Stimulated activated CD8-positive, alpha-beta memory T cell treated with anti-CD3 and anti-CD28 coated beads, Interleukin-12 subunit alpha, Interleukin-12 subunit beta, amount 100 ng/mL, for 24 hours (primary cell): Measurements from ENCODE around the gene TNS3.

Source experiments
- DNase-seq: peaks from one replicate; pipeline ENCODE4 v3.0.0-alpha.2; 2020; ENCODE audit errors: extremely low read depth

Gene TNS3

GRCh38 chr7:47258798-47259197 is 323.1 kb downstream of the TNS3 start:
- DNase-seq: no peak

DNA sequence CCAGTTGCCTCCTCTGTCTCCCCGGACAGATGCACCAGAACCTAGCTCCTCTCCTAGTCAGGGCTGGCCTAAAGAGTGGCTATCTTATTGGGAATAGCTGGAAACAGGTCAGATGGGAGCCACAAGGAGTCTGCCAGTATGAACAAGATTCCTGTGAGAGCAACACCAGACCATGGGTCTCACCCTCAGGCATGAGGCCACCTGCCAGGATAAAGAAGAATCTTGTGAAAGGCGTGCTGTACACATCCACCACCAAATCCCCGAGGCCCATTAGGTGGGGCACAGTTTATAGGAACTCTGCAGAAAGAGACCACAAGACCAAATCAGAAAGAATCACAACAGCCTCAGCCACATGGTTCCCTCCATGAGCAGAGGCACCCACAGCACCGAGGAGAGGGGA is 325.9 kb downstream of the TNS3 start:
- DNase-seq: no peak

DNA sequence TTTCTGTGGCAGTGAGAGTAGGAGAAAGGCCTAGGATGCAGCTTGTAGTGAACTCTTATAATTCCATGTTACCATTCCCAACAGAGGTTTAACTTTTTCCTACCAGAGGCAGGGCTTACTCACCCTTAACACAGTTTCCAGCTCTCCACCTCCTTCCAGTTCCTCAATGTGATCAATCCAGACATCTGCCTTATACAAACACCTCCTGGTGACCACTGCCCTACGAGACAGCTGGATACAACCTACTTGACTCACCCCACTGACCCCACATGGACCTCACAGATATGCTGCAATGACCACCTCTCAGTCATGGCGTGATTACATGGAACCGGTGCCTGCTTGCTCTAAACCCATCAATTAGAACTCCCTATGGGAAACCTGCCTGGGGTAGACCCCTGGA is 326.5 kb downstream of the TNS3 start:
- DNase-seq: no peak

- no peak for DNase-seq
Observed at GRCh38 chr7:47255007-47255406, 326.9 kb downstream of the TNS3 start.

DNA sequence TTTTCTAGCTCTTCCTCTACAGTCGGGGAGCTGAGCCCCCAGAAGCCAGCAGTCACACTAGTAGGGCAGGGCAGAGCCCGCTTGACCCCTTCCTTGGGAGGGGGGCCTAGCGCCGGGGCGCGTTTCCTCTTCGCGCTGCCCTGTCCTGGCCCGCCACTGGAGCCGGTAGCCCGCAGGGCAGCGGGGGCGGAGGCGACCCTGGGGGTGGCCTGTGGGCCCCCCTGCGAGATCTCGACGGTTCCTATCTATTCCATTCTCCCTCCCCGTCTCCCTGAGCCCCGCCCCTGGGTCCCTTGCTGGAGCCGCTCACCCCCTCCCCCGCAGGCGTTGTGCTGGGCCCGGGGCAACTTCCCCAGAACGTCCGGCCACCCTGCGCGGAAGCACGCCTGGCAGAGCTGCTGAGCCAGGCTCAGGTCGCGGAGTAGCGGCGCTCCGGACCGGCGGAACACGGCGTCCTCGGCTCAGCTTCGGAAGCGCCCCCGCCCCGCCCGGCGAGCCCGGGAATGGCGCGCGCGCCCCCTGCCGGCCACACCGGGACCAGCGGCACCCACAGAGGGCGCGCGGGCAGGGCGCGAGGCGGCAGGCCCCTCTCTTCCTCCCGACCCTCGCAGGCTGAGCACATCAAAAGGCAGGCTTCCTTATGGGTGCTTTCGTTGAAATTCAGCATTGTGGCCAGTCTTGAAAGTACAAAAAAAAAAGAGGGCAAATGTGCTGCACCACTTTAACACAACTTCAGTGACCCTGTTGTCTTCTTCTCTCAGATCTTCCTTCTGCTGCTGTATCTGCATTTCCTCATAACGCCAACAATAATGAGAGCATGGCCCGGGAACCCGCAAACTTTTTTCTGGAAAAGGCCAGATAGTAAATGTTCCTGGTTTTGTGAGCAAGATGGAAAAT is 327.6 kb downstream of the TNS3 start:
- no peak for DNase-seq

DNA sequence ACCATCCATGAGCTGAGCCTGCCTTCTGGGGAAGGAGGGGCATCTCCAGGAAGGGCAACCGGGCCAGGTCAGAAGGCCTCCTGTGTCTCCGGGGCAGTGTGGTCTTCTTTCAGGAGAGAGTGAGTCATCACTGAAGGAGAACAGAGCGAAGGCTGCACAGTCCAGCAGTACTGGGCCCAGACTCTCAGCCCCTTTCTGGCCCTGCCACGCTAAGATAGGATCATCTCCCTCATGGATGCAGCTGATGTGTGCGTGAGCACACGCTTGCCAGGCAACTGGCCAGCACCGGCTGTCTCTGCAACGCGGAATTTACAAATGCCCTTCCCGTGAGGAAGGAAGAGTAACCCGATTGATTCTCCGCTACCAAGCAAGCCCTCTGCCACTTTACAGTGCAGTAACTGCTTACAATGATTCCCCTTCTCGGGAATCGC is 328.2 kb downstream of the TNS3 start:
- DNase-seq: no peak

- no peak for DNase-seq
Observed at GRCh38 chr7:47252675-47253074, 329.2 kb downstream of the TNS3 start.

DNA sequence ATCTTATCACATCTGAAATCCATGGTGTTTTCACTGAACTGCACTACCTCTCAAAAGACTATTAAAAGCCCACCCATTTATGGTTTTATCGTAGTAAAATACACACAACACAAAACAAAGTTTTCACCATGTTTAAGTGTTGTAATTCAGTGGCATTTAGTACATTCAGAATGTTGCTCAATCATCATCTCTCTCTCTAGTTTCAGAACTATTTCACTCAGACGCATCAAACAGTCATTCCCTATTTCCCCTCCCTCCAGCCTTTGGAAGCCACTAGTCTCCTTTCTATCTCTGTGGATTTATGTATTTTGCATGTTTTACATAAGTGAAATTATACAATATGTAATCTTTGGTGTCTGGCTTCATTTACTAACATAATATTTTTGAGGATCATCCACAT is 332.6 kb downstream of the TNS3 start:
- DNase-seq: no peak

DNA sequence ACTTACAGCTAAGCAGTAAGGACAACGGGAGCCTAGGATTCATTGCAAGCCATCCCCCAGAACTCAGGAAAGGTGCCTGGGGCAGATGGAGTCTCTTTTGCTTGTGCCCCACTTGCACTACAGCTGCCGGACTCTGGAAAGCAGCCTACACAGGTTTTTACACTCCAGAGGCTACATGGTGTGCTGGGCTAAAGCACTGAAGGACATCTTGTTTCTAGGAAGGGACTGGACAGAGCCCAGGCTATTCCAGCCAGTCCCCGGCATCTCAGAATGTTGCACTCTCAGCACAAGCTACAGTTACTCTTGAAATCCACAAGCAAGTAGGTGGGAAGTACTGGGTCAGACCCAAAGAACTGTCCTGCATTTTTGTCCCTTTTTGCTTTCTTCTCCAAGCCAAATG is 333.1 kb downstream of the TNS3 start:
- DNase-seq: no peak

DNA sequence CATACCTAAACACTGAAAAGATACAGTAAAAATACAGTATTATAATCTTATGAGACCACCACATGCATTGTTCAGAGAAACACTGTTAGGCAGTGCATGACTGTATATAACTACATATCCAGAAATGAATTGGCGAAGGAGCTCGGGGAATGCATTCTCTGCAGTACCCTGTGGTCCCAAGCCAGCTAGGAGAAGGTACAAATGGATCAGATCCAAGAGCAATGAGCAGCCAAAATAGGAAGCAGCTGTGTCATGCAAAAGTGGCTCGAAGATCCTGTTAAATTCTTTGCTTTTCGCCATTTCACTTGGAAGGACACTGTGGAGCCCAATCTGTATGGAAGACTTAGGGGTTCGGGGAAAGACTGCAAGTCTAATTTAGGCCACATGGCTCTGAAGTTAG is 334.8 kb downstream of the TNS3 start:
- no peak for DNase-seq

GRCh38 chr7:47244692-47245091 is 337.2 kb downstream of the TNS3 start:
- no peak for DNase-seq

DNA sequence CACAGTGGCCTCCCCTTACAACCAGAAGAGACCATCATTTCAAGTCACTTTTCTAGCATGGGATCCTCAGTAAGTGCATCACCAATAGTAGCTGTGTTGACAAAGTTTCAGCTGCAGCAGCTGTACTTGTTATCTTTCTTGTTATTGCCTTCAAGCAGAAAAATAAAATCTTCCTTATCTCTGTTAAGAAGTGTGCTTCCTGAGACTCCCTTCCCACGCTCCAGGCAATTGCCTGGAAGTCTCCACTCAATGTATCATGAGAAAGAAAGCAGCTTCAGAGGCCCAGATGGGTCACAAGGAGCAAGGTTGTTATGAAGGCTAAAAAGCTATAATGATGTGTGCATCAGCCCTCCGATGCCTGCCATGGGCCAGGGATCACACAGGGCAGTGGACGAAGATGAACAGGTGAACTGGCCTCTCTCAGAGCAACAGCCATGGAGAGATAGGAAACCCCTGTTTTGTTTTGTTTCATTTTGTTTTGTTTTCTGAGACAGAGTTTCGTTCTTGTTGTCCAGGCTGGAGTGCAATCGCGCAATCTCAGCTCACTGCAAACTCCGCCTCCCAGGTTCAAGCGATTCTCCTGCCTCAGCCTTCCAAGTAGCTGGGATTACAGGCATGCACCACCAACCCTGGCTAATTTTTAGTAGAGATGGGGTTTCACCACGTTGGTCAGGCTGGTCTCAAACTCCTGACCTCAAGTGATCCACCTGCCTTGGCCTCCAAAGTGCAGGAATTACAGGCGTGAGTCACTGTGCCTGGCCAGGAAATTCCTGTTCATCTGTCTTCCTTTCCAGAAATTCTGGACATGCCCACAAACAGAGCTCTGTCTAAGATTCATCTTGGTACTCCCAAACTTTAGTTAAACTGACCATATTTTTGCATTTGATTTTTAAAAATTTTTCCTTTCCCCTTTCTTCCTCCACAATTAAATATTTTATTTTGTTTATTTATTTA is 340.5 kb downstream of the TNS3 start:
- DNase-seq: no peak

GRCh38 chr7:47239931-47240421 is 341.9 kb downstream of the TNS3 start:
- DNase-seq: no peak

GRCh38 chr7:47239034-47239433 is 342.9 kb downstream of the TNS3 start:
- no peak for DNase-seq

GRCh38 chr7:47236480-47237129 is 345.3 kb downstream of the TNS3 start:
- DNase-seq: no peak

GRCh38 chr7:47233996-47234395 is 347.9 kb downstream of the TNS3 start:
- DNase-seq: no peak

DNA sequence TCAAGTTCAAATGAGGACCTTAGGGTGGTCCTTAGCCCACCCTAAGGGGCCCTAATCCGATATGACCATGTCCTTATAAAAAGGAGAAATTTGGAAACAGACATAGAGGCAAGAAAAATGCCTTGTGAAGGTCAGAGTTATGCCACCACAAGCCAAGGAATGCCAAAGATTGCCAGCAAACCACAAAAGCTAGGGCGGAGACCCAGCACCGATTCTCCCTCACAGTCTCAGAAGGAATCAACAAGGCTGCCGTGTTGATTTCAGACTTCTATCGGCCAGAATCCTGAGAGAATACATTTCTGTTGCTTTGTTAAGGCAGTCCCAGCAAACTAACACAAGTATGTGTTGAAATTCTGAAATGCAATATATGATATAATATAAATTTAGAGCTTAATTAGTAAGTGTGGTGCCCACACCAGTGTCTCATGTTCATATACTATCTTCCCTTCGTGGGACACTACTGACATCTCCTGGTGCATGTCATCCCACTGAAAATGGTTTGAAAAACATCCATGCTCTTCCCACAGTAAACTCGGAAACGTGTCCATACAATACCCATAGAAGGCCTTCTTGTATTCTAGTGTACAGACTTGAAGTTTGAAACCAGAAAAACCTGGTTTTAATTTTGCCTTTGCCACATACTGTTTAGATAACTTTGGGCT is 349.0 kb downstream of the TNS3 start:
- no peak for DNase-seq

DNA sequence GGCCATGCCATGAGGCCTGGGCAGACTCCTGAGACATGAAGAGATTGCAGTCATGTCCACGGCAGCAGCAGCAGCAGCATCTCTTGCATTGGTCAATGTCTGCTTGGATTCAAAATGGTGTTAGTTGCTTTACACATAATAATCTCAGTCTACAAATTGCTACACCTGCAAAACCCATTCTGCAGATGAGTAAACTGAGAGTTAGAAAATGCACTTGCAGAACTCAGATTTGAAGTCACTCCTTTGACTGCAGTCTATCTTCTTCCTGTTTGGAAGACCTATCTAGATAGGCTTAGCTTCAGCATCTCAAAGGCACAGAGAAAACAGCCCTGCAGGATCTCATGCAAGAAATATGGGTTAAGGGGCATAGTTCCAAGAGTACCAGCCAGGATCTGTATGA is 350.3 kb downstream of the TNS3 start:
- DNase-seq: no peak

DNA sequence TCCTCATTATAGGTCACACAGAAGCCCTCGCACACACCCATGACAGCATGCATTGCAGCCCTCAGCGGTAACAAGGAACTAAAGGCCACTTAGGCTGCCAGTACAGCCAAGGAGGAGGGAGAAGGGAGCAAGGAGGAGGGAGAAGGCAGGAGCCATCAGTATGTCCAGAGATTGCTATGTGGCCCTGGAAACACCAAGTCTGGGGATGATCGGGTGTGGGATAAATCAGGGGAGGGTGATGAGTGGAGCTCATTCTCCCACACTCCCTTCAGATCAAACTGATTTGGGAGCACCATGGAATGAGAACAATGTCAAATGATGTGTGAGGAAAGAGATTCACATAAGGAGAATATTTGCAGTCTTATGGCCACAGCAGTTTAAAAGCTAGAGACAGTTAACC is 350.9 kb downstream of the TNS3 start:
- no peak for DNase-seq

DNA sequence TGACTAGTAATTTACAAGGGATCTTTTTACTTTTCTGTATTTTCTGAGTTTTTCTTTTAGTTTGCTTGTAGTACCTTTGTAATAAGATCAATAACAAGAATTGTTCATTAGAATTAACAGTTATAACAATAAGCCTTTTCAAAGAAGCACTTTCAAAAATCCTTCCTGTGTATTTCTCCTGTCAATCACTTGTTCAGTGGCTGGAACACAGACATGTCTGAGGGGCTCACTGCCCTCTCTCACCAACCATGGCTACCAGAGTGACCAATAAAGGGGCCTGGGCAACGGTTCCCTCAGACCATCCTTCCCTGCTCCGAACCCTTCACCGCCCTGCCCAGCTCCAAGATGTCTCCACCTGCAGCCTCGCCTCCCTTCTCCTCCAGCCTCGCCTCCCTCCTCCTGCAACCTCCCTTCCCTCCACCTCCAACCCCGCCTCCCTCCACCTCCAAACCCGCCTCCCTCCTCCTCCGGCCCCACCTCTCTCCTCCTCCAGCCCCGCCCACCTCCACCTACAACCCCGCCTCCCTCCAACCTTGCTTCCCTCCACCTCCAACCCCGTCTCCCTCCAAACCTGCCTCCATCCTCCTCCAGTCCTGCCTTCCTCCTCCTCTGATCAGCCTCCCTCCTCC is 353.4 kb downstream of the TNS3 start:
- no peak for DNase-seq

DNA sequence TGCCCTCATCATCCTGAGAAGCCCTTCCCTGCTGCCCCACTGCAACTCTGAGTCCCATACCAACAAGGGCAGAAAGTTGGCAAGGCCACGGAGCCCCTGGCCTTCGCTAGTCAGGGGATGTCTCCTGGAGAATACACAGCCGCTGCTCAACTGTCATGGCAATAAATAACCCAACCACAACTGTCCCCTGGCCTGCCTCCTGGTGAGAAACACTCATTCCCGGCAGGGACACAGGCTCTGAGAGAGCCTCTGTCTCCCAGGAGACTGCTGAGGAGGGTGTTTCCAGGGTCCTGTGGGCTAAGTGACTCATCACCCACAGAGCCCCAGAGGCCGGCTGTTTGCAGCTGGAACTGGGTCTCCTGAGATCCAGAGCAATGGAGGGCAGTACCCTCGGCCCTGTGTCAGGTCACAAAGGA is 354.1 kb downstream of the TNS3 start:
- DNase-seq: no peak
